ENCODE results near the gene XPO5. TPM values are rescaled to one million over a fixed set of nuclear protein-coding genes. Genes with fewer than 3 reads are reported as not detected.

XPO5 gene
- total RNA-seq, 1 experiment from 2014 or later: 70.7 TPM

- DNase-seq (ENCODE audit: low read depth): no peak
These were observed 58.1 kb downstream of the XPO5 start for GRCh38 chr6:43517505-43518357.

- peak; percentile 97 for DNase-seq (ENCODE audit: low read depth)
These were observed 58.9 kb downstream of the XPO5 start, which contains the start of the genes POLR1C and YIPF3 for GRCh38 chr6:43516697-43517504. Gene POLR1C (plus strand): TSS chr6:43517089. CDS start chr6:43517110, 21 bp downstream. Gene YIPF3 (minus strand): TSS chr6:43516926. CDS start chr6:43516807, 119 bp downstream.

GRCh38 chr6:43516367-43516696, 59.5 kb downstream of the XPO5 start:
- no peak for DNase-seq (ENCODE audit: low read depth)

- DNase-seq (ENCODE audit: low read depth): no peak
These were observed 60.0 kb downstream of the XPO5 start for GRCh38 chr6:43515808-43516207.

GRCh38 chr6:43511824-43512415, 63.9 kb downstream of the XPO5 start:
- no peak for DNase-seq (ENCODE audit: low read depth)

- no peak for DNase-seq (ENCODE audit: low read depth)
These were observed 65.0 kb downstream of the XPO5 start for GRCh38 chr6:43510827-43511163.

GRCh38 chr6:43509984-43510826, 65.6 kb downstream of the XPO5 start, which contains the start of gene LRRC73:
Gene LRRC73 (minus strand): TSS chr6:43510346. CDS start chr6:43509785, 561 bp downstream.
- DNase-seq (ENCODE audit: low read depth): peak; percentile 70

- DNase-seq (ENCODE audit: low read depth): no peak
These were observed 66.5 kb downstream of the XPO5 start for GRCh38 chr6:43509142-43509983.

- DNase-seq (ENCODE audit: low read depth): no peak
These were observed 67.2 kb downstream of the XPO5 start for GRCh38 chr6:43508481-43509141.

GRCh38 chr6:43506667-43507471, 69.0 kb downstream of the XPO5 start:
- DNase-seq (ENCODE audit: low read depth): peak; percentile 77

- DNase-seq (ENCODE audit: low read depth): no peak
These were observed 69.7 kb downstream of the XPO5 start for GRCh38 chr6:43506171-43506570.

- DNase-seq (ENCODE audit: low read depth): no peak
These were observed 70.1 kb downstream of the XPO5 start for GRCh38 chr6:43505718-43506117.

- no peak for DNase-seq (ENCODE audit: low read depth)
These were observed 70.9 kb downstream of the XPO5 start for GRCh38 chr6:43504756-43505593.

GRCh38 chr6:43503443-43503842, 72.4 kb downstream of the XPO5 start:
- DNase-seq (ENCODE audit: low read depth): no peak

GRCh38 chr6:43502666-43503065, 73.2 kb downstream of the XPO5 start:
- DNase-seq (ENCODE audit: low read depth): no peak

- no peak for DNase-seq (ENCODE audit: low read depth)
These were observed 74.9 kb downstream of the XPO5 start for GRCh38 chr6:43500921-43501320.

GRCh38 chr6:43499028-43499815, 76.6 kb downstream of the XPO5 start:
- DNase-seq (ENCODE audit: low read depth): no peak

Data from HT1080 (cell line).